Peyer's patch (tissue), 4 donors: ENCODE data around the gene IDI1. TPM values are rescaled to one million over a fixed set of nuclear protein-coding genes. Genes with fewer than 3 reads are reported as not detected.

Experiments used
- DNase-seq, 3 donors: peaks; one replicate each; pipeline ENCODE4 v3.0.0-alpha.2; 2017 to 2019
- H3K27ac ChIP-seq, 4 donors: fragments of 200-600 bp; sonication (generic); one replicate each; pipeline ENCODE4 v1.5.1; 2016 to 2019
- H3K27me3 ChIP-seq, 2 donors: fragments of 200-600 bp; sonication (generic); one replicate each; pipeline ENCODE4 v1.5.1; 2019
- H3K36me3 ChIP-seq, 3 donors: fragments of 200-600 bp; sonication (generic); one replicate each; pipeline ENCODE4 v1.5.1; 2016 to 2019
- H3K4me1 ChIP-seq, 4 donors: fragments of 200-600 bp; sonication (generic); one replicate each; pipeline ENCODE4 v1.5.1; 2016 to 2019
- H3K4me3 ChIP-seq, 4 donors: fragments of 200-600 bp; sonication (generic); 1 replicate in 3 of 4; 2 replicates in 1 of 4; pipeline ENCODE4 v1.5.1; 2016 to 2019; ENCODE audit warnings: mild to moderate bottlenecking in 1 of 4
- H3K9me3 ChIP-seq, 4 donors: fragments of 200-600 bp; sonication (generic); one replicate each; pipeline ENCODE4 v1.5.1; 2016 to 2019; ENCODE audit warnings: mild to moderate bottlenecking in 1 of 4
- POLR2A ChIP-seq, 2 donors: fragments of 450-650 bp; IDR thresholded peaks; one replicate each; pipeline ENCODE4 v1.5.1; 2017; ENCODE audit warnings: antibody characterized with exemption in 2 of 2, mild to moderate bottlenecking in 2 of 2, moderate library complexity in 2 of 2
- total RNA-seq, 4 donors: library from RNA; depleted of rRNA; stranded (reverse); fragments of >200 nt; gene quantifications; one replicate each; pipeline ENCODE4 v1.1.0, GENCODE V29; 2016
- TF ChIP-seq, protein P1 (sequence below), 6 experiments: fragments of 450-650 bp in 4 of 6; fragments of 200-600 bp in 2 of 6; sonication (generic) in 1 of 6; IDR thresholded peaks; one replicate each; pipeline ENCODE4 v1.5.1; 2017 to 2019; ENCODE audit warnings: antibody characterized with exemption in 6 of 6, mild to moderate bottlenecking in 3 of 6, moderate library complexity in 1 of 6

The IDI1 gene
- total RNA-seq = 10 to 100 TPM; 52.0 to 71.0 (median 60.5) TPM

DNA sequence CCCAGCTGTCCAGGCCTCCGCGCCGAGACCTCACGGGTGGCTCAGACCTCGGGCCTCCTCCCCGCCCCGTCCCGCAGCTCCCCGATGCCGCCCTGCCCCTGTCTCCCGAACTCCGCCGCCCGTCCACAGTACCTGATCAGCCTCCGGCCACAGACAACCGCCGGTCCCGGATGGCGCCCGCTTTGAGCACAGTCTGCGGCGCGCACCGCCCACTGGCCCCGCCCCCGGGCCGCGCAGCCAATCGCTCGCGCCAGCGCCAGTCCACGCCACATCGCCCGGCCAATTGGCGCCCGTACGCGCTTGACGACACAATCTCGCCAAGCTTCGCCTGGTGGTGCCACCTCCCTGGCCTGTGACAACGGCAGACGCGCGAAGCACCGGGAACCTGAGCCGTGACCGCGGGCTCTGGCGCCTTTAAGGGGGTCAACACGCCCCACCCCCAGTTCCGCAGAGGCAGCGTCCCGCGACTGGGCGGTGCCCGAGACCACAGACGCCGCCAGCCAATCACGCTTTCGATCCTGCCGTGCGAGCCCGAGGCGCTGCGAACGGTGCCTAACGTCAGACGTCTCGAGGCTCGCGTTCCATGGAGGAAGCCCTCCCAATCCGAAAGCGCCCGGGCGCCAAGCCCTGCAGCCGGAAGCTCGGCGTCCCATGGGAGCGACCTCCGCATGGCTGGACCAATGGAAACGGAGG is at the start of gene IDI1:
TSS of gene IDI1 (minus strand) at position 388 of the 693 bp plus-strand sequence. CDS start at position 272, 116 bp downstream.
- H3K4me3 ChIP-seq = peak within 1 kb of the TSS; percentile 73 to 95 (median 83)
- no peaks in the 10 kb centered on the region for H3K9me3 ChIP-seq
- peak; percentile 97 for TF ChIP-seq POLR2A (IDR thresholded peaks at IDR 0.05)
- TF ChIP-seq, protein P1, sequence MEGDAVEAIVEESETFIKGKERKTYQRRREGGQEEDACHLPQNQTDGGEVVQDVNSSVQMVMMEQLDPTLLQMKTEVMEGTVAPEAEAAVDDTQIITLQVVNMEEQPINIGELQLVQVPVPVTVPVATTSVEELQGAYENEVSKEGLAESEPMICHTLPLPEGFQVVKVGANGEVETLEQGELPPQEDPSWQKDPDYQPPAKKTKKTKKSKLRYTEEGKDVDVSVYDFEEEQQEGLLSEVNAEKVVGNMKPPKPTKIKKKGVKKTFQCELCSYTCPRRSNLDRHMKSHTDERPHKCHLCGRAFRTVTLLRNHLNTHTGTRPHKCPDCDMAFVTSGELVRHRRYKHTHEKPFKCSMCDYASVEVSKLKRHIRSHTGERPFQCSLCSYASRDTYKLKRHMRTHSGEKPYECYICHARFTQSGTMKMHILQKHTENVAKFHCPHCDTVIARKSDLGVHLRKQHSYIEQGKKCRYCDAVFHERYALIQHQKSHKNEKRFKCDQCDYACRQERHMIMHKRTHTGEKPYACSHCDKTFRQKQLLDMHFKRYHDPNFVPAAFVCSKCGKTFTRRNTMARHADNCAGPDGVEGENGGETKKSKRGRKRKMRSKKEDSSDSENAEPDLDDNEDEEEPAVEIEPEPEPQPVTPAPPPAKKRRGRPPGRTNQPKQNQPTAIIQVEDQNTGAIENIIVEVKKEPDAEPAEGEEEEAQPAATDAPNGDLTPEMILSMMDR (IDR thresholded peaks at IDR 0.05) = no peak
- H3K36me3 ChIP-seq = peaks cover 0 to 24% (median 0%) of the 10 kb centered on the region in 3 donors
- H3K27ac ChIP-seq = peak within 1 kb of the TSS; percentile 98 to 100 (median 98)
- H3K27me3 ChIP-seq = no peaks in the 10 kb centered on the region
- H3K4me1 ChIP-seq = peaks cover 0 to 29% (median 7%) of the 10 kb centered on the region in 4 donors
- peak; percentile 96 to 99 (median 98) for DNase-seq

DNA sequence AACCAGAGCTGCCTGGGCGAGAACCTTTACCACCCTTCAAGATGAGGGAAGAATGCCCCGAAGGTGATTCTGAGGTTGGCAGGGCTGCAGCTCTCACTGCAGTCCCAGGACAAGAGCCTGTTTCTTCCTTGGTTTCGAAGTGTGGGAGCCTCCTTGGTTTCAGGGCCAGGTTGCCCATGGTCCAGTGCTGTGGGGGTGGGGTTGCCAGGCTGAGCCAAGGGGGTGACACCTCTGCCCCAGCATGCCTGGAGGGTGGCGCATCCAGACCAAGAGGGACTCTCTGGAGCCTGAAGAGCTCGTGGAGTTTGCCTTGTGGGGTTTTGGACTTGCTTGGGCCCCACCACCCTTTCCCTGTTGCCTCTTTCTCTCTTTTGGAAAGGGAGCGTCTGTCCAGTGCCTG is 48.5 kb upstream of the IDI1 start:
- TF ChIP-seq, protein P1 (IDR thresholded peaks at IDR 0.05) = no peak
- TF ChIP-seq POLR2A (IDR thresholded peaks at IDR 0.05) = no peak
- peak in 1 of 3 donors; percentile 21 for DNase-seq
- Histone ChIP-seq H3K4me1 (no peaks in the 10 kb centered on the region), H3K27me3 (no peaks in the 10 kb centered on the region), H3K4me3 (no peak overlapping the region), H3K36me3 (peaks cover 0 to 82% (median 0%) of the 10 kb centered on the region in 3 donors), H3K27ac (no peak overlapping the region), H3K9me3 (no peaks in the 10 kb centered on the region)

DNA sequence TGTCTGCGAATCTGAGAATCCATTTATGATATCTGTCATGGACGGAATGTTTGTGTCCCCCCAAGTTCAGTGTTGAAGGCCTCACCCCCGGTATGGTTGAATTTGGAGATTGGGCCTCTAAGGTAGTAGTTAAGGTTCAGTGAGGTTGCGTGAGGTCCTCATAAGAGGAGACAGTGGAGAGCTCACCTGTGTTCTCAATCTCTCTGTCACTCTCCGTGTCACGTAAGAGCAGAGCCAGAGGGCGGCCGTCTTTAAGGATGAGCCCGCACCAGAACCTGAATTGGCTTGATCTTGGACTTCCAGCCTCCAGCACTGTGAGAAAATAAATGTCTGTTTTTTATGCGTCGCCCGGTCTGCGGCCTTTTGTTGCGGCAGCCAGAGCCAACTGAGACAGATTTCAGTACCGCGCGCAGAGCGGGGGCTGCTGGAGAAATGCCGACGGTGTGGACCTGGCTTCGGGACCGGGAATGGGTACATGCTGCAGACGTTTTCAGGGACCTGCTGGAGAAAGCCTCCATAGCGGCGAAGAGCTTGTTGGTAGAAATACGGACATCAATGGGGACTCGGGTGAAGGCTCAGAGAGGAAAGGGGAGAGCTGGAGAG is 47.5 kb upstream of the IDI1 start:
- TF ChIP-seq POLR2A (IDR thresholded peaks at IDR 0.05) = no peak
- TF ChIP-seq, protein P1 (IDR thresholded peaks at IDR 0.05) = no peak
- Histone ChIP-seq H3K27me3 (no peaks in the 10 kb centered on the region), H3K4me1 (no peaks in the 10 kb centered on the region), H3K4me3 (no peak overlapping the region), H3K36me3 (peaks cover 0 to 83% (median 0%) of the 10 kb centered on the region in 3 donors), H3K27ac (no peak overlapping the region), H3K9me3 (no peaks in the 10 kb centered on the region)
- peak in 1 of 3 donors; percentile 42 for DNase-seq

DNA sequence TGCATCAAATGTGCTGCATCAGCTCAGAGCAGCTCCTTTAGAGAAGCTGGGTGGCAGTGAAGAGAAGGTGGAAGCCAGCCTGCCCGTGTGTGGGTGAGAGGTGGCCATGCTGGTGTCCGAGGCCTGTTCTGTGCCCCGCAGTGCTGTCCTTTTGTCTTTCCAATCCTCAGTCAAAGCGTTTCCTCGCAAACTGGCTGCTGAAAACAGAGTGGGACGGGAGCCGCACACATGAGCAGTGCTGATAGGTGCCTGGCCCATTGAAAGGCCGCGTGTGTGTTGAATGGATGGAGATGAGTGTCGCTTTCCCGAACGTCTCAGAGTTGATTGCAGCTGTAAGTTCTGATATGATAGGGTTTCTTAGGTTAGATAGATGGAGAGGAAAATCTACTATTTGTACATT is 46.6 kb upstream of the IDI1 start:
- TF ChIP-seq, protein P1 (IDR thresholded peaks at IDR 0.05) = no peak
- no peak for TF ChIP-seq POLR2A (IDR thresholded peaks at IDR 0.05)
- no peaks in the 10 kb centered on the region for H3K9me3 ChIP-seq
- DNase-seq = peak in 1 of 3 donors; percentile 26
- no peaks in the 10 kb centered on the region for H3K4me1 ChIP-seq
- H3K4me3 ChIP-seq = no peak overlapping the region
- peaks cover 0 to 82% (median 0%) of the 10 kb centered on the region in 3 donors for H3K36me3 ChIP-seq
- no peaks in the 10 kb centered on the region for H3K27me3 ChIP-seq
- no peak overlapping the region for H3K27ac ChIP-seq

DNA sequence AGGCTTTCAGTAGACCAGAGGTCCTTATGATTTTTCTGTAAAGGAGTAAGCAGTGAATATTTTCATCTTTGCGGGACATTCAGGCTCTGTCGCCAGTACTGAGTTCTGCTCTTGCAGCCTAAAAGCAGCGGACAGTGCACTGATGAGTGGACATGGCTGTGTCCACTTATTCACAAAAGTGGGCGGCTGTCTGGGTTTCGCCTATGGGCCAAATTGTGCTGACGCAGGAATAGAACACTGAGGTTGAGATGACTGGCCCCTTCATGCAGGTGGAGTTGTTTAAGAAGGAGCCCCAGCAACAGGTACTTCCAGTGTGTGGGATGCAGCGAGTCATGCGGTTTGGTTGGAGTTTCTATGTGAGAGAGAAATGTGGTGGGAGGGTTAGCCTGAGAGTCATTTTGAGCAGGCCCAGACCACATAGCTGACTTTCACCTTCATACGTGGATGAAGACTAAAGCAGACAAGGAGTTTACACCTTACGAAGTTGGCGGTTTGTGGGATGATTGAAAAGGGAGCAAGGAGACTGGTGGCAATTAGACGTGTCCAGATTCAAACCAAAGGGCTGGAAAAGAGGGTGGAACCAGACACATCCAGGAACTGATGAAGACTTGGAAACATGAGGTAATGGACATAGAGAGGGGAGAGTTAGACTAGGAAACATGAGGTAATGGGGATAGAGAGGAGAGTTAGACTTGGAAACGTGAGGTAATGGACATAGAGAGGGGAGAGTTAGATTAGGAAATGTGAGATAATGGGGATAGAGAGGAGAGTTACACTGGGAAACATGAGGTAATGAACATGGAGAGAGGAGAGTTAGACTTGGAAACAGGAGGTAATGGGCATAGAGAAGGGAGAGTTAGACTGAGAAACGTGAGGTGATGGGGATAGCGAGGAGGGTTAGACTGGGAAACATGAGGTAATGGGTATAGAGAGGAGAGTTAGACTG is 45.5 kb upstream of the IDI1 start:
- no peak for DNase-seq
- H3K27ac ChIP-seq = no peak overlapping the region
- H3K36me3 ChIP-seq = peaks cover 0 to 82% (median 0%) of the 10 kb centered on the region in 3 donors
- TF ChIP-seq, protein P1 (IDR thresholded peaks at IDR 0.05) = no peak
- TF ChIP-seq POLR2A (IDR thresholded peaks at IDR 0.05) = no peak
- H3K27me3 ChIP-seq = no peaks in the 10 kb centered on the region
- no peaks in the 10 kb centered on the region for H3K9me3 ChIP-seq
- no peak overlapping the region for H3K4me3 ChIP-seq
- H3K4me1 ChIP-seq = no peaks in the 10 kb centered on the region
